Sigmoid colon (tissue), 7 donors: ENCODE measurements around the gene PDGFA. TPM values are rescaled to one million over a fixed set of nuclear protein-coding genes. Genes with fewer than 3 reads are reported as not detected.

ENCODE experiments used
- DNase-seq: peaks from one replicate; pipeline ENCODE4 v3.0.0-alpha.2; 2019
- H3K27ac ChIP-seq, 4 donors: fragments of 200-600 bp; sonication (generic); one replicate each; pipeline ENCODE4 v1.5.1; 2016 to 2019; ENCODE audit warnings: mild to moderate bottlenecking in 1 of 4
- H3K27me3 ChIP-seq, 3 donors: fragments of 200-600 bp; sonication (generic); one replicate each; pipeline ENCODE4 v1.5.1; 2019; ENCODE audit warnings: mild to moderate bottlenecking in 1 of 3
- H3K36me3 ChIP-seq, 4 donors: fragments of 200-600 bp; sonication (generic); one replicate each; pipeline ENCODE4 v1.5.1; 2016 to 2019
- H3K4me1 ChIP-seq, 4 donors: fragments of 200-600 bp; sonication (generic); one replicate each; pipeline ENCODE4 v1.5.1; 2017 to 2019
- H3K4me3 ChIP-seq, 4 donors: fragments of 200-600 bp; sonication (generic); one replicate each; pipeline ENCODE4 v1.5.1; 2017 to 2019; ENCODE audit warnings: mild to moderate bottlenecking in 2 of 4, moderate library complexity in 1 of 4
- H3K9me3 ChIP-seq, 4 donors: fragments of 200-600 bp in 3 of 4; sonication (generic) in 3 of 4; one replicate each; pipeline versions ENCODE4 v1.5.1 to v1.6.1; 2013 to 2019
- EP300 ChIP-seq, 4 donors: sonication (generic); formaldehyde crosslinking; IDR thresholded peaks; one replicate each; pipeline ENCODE4 v1.6.1; 2017; ENCODE audit warnings: antibody characterized with exemption in 4 of 4
- POLR2A ChIP-seq, 2 donors: fragments of 450-650 bp; IDR thresholded peaks; one replicate each; pipeline ENCODE4 v1.6.1; 2016; ENCODE audit warnings: antibody characterized with exemption in 2 of 2, mild to moderate bottlenecking in 2 of 2, moderate library complexity in 2 of 2
- POLR2AphosphoS5 ChIP-seq, 4 donors: sonication (generic); formaldehyde crosslinking; IDR thresholded peaks; one replicate each; pipeline ENCODE4 v1.6.1; 2017; ENCODE audit warnings: antibody characterized with exemption in 4 of 4
- WGBS, 2 donors: extraction: QIAGEN DNeasy Blood & Tissue Kit; methylation state at CpG; one replicate each; pipeline ENCODE4 v1.1.7; 2013; 5-methylcytosine and 5-hydroxymethylcytosine counted together
- intact Hi-C: fragments of 100-400 bp; cut with DNase I; formaldehyde crosslinking; loops from one replicate; pipeline ENCODE4 v1.15.1; 2023
- polyA plus RNA-seq, 3 donors: library from polyadenylated mRNA; stranded (reverse); fragments of 200-250 nt; gene quantifications; one replicate each; pipeline ENCODE4 v1.2.3, GENCODE V29; 2013
- total RNA-seq, 4 donors: library from RNA; depleted of rRNA; stranded (reverse); fragments of >200 nt; gene quantifications; one replicate each; pipeline ENCODE4 v1.1.0, GENCODE V29; 2016
- TF ChIP-seq, protein P1 (sequence below), 4 experiments: fragments of 450-650 bp in 3 of 4; fragments of 200-600 bp in 1 of 4; IDR thresholded peaks; one replicate each; pipeline ENCODE4 v1.5.1; 2016 to 2019; ENCODE audit warnings: antibody characterized with exemption in 4 of 4, mild to moderate bottlenecking in 3 of 4, moderate library complexity in 2 of 4
- donor health status: healthy with polysubstance abuse.
- donor health status: Bipolar disorder and iron deficiency.
- donor health status: healthy.

The PDGFA gene
- total and polyA plus RNA-seq, 7 donors = 19.7 to 38.5 (median 33.9) TPM

DNA sequence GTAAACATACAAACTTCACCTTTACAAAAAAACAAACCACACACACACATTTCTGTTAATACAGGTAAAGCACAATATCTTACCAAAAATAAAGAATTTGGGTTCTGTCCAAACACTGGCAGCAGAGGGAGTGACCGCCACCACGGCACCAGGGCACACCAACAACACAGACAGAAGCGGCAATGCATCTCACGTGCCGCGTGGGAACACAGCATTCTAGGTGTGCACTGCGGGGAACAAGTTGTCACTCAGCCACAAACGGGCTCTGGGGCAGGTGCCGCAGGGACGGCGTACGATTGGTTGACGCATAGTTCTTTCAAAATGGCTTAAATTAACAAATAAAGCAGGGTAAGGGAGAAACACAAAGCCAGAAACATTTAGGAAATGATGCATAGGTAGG lies 22.3 kb downstream of the PDGFA start:
- no peak overlapping the region for H3K27ac ChIP-seq
- DNase-seq = peak; percentile 39
- no peaks in the 10 kb centered on the region for H3K9me3 ChIP-seq
- intact Hi-C loops = no loop called here
- no peaks in the 10 kb centered on the region for H3K4me1 ChIP-seq
- 91 to 95% methylated on average over 13 of the region's 13 CpGs for WGBS, 2 donors
- H3K27me3 ChIP-seq = no peaks in the 10 kb centered on the region
- TF ChIP-seq, protein P1, sequence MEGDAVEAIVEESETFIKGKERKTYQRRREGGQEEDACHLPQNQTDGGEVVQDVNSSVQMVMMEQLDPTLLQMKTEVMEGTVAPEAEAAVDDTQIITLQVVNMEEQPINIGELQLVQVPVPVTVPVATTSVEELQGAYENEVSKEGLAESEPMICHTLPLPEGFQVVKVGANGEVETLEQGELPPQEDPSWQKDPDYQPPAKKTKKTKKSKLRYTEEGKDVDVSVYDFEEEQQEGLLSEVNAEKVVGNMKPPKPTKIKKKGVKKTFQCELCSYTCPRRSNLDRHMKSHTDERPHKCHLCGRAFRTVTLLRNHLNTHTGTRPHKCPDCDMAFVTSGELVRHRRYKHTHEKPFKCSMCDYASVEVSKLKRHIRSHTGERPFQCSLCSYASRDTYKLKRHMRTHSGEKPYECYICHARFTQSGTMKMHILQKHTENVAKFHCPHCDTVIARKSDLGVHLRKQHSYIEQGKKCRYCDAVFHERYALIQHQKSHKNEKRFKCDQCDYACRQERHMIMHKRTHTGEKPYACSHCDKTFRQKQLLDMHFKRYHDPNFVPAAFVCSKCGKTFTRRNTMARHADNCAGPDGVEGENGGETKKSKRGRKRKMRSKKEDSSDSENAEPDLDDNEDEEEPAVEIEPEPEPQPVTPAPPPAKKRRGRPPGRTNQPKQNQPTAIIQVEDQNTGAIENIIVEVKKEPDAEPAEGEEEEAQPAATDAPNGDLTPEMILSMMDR (IDR thresholded peaks at IDR 0.05) = no peak
- no peak for TF ChIP-seq POLR2A (IDR thresholded peaks at IDR 0.05)
- no peak for TF ChIP-seq EP300 (IDR thresholded peaks at IDR 0.05)
- no peak for TF ChIP-seq POLR2AphosphoS5 (IDR thresholded peaks at IDR 0.05)
- H3K4me3 ChIP-seq = no peak overlapping the region
- H3K36me3 ChIP-seq = peaks cover 0 to 51% (median 32%) of the 10 kb centered on the region in 4 donors

DNA sequence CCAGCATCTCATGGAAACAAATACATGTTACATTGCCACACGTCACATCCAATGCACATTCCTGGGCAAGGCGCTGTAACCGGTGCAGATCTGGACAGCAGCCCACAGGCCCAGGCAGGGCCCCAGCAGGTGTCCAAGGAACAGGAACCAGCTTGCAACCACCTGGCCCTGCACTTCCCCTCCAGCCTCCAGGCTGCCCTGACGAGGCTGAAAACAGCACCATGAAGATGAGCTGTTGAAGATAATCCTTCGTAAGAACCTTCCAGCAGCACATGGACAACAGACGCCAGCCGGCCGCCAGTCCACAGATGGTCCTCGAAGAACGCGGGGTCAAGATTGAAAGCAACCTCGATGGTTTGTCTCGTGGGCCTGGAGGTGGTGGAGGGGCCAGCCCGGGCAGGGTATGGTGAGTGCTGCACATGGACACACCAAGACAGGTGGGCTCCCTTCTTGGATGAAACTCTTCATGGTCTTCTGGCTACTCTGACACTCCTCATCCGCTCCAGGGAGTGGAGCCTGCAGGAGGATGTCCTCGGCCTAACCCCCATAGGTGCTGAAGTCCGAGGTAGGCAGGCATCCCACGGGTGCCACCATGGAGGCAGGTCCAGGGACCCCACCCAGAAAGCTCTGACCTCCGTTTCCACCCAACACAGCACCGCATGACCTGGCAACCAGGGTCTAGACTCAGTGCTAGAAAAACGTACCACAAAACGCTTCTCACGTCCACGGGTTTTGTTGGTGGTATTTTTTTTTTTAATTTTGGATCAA lies 22.9 kb downstream of the PDGFA start:
- H3K27me3 ChIP-seq = no peaks in the 10 kb centered on the region
- no peaks in the 10 kb centered on the region for H3K9me3 ChIP-seq
- TF ChIP-seq, protein P1 (IDR thresholded peaks at IDR 0.05) = no peak
- no peak for TF ChIP-seq EP300 (IDR thresholded peaks at IDR 0.05)
- H3K27ac ChIP-seq = no peak overlapping the region
- 76 to 81% methylated on average over 24 of the region's 24 CpGs for WGBS, 2 donors
- H3K36me3 ChIP-seq = peaks cover 0 to 51% (median 29%) of the 10 kb centered on the region in 4 donors
- intact Hi-C loops = no loop called here
- peak; percentile 65 for DNase-seq
- H3K4me3 ChIP-seq = no peak overlapping the region
- H3K4me1 ChIP-seq = no peaks in the 10 kb centered on the region

DNA sequence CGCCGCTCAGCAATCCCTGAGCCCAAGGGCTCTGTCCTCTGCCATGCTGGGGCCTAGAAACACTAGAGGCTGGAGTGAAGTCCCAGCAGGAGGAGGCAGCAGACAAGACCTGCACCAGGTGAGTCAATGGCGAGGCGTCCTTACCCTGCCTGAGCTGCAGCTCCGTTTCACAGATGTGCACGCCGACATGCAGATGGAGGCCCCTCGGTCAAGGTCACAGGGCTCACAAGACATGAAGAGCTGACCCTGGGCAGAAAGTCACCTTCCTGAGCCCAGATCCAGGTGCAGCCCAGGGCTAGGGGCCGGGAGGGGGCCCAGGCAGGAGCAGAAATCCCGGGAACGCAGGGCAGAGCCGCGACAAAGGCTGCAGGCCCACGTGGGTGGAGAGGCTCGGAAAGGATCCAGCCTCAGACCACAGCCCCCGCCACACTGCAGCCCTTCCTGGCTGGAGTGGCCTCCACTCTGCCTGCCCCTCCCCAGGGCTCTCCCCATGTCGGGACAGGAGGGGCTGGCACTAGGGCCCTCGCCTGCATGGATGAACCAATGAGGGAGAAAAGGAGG lies 23.8 kb downstream of the PDGFA start:
- H3K27ac ChIP-seq = no peak overlapping the region
- H3K4me3 ChIP-seq = no peak overlapping the region
- H3K27me3 ChIP-seq = no peaks in the 10 kb centered on the region
- TF ChIP-seq POLR2A (IDR thresholded peaks at IDR 0.05) (no peak), POLR2AphosphoS5 (IDR thresholded peaks at IDR 0.05) (no peak), EP300 (IDR thresholded peaks at IDR 0.05) (no peak)
- TF ChIP-seq, protein P1 (IDR thresholded peaks at IDR 0.05) = no peak
- H3K36me3 ChIP-seq = peaks cover 0 to 45% (median 24%) of the 10 kb centered on the region in 4 donors
- 85 to 88% methylated on average over 18 of the region's 18 CpGs for WGBS, 2 donors
- intact Hi-C loops = no loop called here
- peak; percentile 54 for DNase-seq
- H3K4me1 ChIP-seq = no peaks in the 10 kb centered on the region
- no peaks in the 10 kb centered on the region for H3K9me3 ChIP-seq

DNA sequence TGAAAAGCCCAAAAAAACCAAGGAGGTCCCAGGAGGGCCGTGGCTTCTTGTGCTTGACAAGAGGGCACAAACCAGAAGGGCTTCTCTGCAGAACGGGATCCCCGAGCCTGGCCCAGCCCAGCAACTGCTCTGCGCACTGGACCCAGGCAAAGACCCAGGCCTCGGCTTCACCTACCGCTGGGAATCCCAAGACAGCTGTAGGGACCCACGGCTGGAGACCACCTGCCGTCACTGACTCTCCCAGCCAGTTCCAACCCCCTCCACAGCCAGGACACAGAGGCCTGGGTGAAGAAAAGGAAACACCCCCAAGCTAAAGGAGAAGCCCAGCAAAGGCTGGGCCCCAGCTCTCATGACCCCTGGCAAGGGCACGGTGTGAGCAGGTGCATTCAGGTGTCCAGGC lies 24.3 kb downstream of the PDGFA start:
- DNase-seq = peak; percentile 44
- intact Hi-C loops = no loop called here

More for the DNA sequence above, 24.3 kb downstream of the PDGFA start:
- Histone ChIP-seq H3K4me1 (no peaks in the 10 kb centered on the region), H3K27me3 (no peaks in the 10 kb centered on the region), H3K4me3 (no peak overlapping the region), H3K9me3 (no peaks in the 10 kb centered on the region), H3K36me3 (peaks cover 0 to 40% (median 18%) of the 10 kb centered on the region in 4 donors), H3K27ac (no peak overlapping the region)
- no peak for TF ChIP-seq POLR2AphosphoS5 (IDR thresholded peaks at IDR 0.05)
- TF ChIP-seq EP300 (IDR thresholded peaks at IDR 0.05) = no peak
- TF ChIP-seq, protein P1 (IDR thresholded peaks at IDR 0.05) = no peak
- TF ChIP-seq POLR2A (IDR thresholded peaks at IDR 0.05) = no peak
- 80 to 87% methylated on average over 9 of the region's 9 CpGs for WGBS, 2 donors
